ENCODE measurements around the gene TCF12. TPM values are rescaled to one million over a fixed set of nuclear protein-coding genes. Genes with fewer than 3 reads are reported as not detected.

Gene TCF12
- total RNA-seq, 1 experiment from 2014 or later: 189 TPM

DNA sequence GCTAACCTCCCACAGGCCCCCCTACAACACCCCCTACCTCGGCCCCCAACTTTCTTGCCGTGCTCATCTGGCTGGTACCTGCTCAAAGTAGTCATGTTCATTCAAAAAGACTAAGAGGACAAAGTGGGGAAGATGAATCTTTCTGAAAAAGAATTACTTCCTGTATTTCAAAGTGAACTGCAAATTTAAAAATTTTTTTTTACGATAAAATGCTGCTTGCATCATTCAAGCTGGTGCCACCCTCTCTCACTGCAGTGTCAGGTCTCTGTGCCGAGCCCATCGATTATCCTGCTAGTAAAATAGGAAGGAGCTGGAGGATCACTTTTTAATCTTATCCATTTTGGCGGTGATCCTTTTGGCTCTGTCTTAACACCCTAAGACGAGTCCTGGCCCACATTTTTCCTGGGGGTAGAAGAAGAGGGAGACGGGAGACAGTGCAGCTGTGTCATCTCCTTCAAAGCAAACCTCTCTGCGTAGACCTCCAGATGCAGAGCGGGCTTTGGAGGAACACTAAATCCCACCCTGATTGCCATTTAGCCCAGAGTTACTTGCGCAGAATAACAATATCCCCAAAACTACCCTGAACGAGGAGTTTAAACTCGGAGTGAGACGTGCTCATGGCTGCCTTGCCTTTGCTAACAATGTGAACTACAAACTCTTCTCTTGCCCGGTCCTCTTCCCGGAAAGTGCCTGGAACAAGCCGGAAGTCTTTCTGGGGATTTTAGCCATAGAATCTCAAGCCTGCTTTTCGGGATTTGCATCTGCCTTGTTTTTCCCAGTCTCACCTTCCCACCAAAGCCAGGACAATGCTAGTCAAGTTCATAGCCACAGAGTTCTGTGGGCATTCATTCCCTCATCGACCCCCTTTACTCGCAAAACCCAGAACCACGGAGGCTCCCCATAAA lies 391.7 kb downstream of the TCF12 start:
- no peak overlapping the region for H3K4me3 ChIP-seq (ENCODE audit: low read length)
- no peak overlapping the region for H2AFZ ChIP-seq (ENCODE audit: low read length)

DNA sequence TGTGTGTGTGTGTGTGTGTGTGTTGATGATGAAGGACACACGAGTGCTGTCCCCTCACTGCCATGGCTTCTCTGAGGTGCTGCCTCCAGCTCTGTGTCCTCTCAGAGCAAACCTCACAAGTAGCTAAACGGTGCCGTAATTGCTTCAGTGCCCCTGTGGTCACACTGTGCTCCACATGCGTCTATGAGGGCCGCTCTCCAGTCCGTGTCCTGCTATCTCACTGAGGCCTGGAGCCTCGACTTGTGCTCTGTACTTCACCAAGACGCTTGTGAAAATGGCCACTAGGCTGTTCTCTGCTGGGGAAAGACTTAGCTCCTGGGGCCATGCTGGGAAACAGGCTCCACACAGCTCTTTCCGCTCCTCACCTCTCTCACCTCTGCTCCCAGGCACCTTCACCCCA lies 392.4 kb downstream of the TCF12 start:
- no peak overlapping the region for H3K9ac ChIP-seq (ENCODE audit: low read length)
- H3K79me2 ChIP-seq (ENCODE audit: low read length): no peaks in the 10 kb centered on the region
- H3K4me3 ChIP-seq (ENCODE audit: low read length): no peak overlapping the region
- H4K20me1 ChIP-seq (ENCODE audit: insufficient read depth, low read depth, low read length): no peaks in the 10 kb centered on the region
- no peak overlapping the region for H3K27ac ChIP-seq (ENCODE audit: low read length)
- H3K27me3 ChIP-seq (ENCODE audit: low read length): no peaks in the 10 kb centered on the region
- H3K36me3 ChIP-seq (ENCODE audit: insufficient read depth, low read length): no peaks in the 10 kb centered on the region
- no peaks in the 10 kb centered on the region for H3K9me2 ChIP-seq (replicated peaks; ENCODE audit: insufficient read depth, low read length)
- H3K4me2 ChIP-seq (ENCODE audit: low read depth, low read length, poor library complexity, severe bottlenecking): no peak overlapping the region
- H2AFZ ChIP-seq (ENCODE audit: low read length): no peak overlapping the region
- H3K9me3 ChIP-seq (ENCODE audit: low read length): no peaks in the 10 kb centered on the region
- DNase-seq: no peak
- peaks cover 20% of the 10 kb centered on the region for H3K4me1 ChIP-seq (ENCODE audit: low read length)

More for the DNA sequence above, 391.7 kb downstream of the TCF12 start:
- Histone ChIP-seq H3K9ac (ENCODE audit: low read length) (no peak overlapping the region), H3K36me3 (ENCODE audit: insufficient read depth, low read length) (no peaks in the 10 kb centered on the region), H3K79me2 (ENCODE audit: low read length) (no peaks in the 10 kb centered on the region), H3K4me2 (ENCODE audit: low read depth, low read length, poor library complexity, severe bottlenecking) (no peak overlapping the region), H4K20me1 (ENCODE audit: insufficient read depth, low read depth, low read length) (no peaks in the 10 kb centered on the region), H3K9me2 (replicated peaks; ENCODE audit: insufficient read depth, low read length) (no peaks in the 10 kb centered on the region), H3K27me3 (ENCODE audit: low read length) (no peaks in the 10 kb centered on the region), H3K27ac (ENCODE audit: low read length) (no peak overlapping the region), H3K9me3 (ENCODE audit: low read length) (no peaks in the 10 kb centered on the region), H3K4me1 (ENCODE audit: low read length) (peaks cover 20% of the 10 kb centered on the region)
- no peak for DNase-seq

DNA sequence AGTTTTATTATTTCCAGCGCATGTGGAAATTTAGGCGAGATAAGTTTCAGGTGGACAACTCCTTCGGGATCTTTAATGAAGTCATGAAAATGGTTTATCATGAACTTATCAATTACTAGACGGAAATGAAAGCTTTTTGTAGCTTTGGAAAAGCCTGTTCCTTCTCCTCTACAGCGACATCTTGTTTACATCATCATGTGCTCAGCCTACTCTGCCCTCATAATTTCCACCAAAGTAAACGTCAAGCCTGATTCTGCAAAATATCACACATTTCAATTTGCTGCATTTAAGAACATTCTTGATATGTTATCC lies 393.5 kb downstream of the TCF12 start:
- Histone ChIP-seq H3K4me3 (ENCODE audit: low read length) (no peak overlapping the region), H3K4me2 (ENCODE audit: low read depth, low read length, poor library complexity, severe bottlenecking) (no peak overlapping the region), H3K9me2 (replicated peaks; ENCODE audit: insufficient read depth, low read length) (no peaks in the 10 kb centered on the region), H3K9ac (ENCODE audit: low read length) (no peak overlapping the region), H2AFZ (ENCODE audit: low read length) (no peak overlapping the region), H3K36me3 (ENCODE audit: insufficient read depth, low read length) (no peaks in the 10 kb centered on the region), H3K4me1 (ENCODE audit: low read length) (peaks cover 11% of the 10 kb centered on the region), H3K9me3 (ENCODE audit: low read length) (no peaks in the 10 kb centered on the region), H3K79me2 (ENCODE audit: low read length) (no peaks in the 10 kb centered on the region), H3K27me3 (ENCODE audit: low read length) (no peaks in the 10 kb centered on the region), H4K20me1 (ENCODE audit: insufficient read depth, low read depth, low read length) (no peaks in the 10 kb centered on the region), H3K27ac (ENCODE audit: low read length) (no peak overlapping the region)
- no peak for DNase-seq

DNA sequence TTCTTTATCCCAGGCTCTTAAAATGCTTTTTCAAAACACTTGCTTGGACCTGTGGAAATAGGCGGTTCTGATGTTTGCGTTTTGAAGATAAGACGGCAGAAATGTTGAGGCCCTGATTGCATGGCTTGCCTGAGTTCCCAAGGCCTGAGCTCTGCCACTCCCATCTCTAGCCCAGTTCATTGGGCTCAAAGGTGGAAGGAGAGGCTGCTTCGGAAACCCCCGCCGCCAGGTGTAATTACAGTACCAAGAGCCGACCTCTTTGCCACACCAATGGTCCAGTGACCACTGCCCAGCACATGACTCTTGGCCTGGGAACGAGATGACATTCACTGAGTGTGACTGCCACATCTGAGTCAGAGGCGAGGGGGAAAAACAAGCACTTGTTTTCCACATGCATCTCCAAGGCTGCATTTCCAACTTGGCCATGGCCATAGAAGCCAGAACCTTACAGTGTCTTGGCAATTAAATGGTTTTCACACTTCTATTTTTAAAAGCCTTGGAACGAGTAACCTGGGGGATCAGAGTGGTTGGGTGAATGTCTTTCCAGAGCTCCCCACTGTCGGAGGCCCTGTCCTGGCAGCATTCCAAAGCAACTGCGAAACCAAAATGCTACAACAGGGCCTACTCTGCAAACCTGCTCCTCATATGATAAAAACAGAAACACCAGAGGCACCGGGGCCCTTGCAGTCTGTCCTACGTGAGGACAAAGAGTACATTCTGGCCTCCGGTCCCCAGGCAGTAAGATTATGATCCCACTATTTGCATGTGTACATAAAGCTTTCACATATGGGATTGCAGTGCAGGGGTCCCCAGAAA lies 394.1 kb downstream of the TCF12 start:
- no peaks in the 10 kb centered on the region for H3K27me3 ChIP-seq (ENCODE audit: low read length)
- peaks cover 7% of the 10 kb centered on the region for H3K4me1 ChIP-seq (ENCODE audit: low read length)

DNA sequence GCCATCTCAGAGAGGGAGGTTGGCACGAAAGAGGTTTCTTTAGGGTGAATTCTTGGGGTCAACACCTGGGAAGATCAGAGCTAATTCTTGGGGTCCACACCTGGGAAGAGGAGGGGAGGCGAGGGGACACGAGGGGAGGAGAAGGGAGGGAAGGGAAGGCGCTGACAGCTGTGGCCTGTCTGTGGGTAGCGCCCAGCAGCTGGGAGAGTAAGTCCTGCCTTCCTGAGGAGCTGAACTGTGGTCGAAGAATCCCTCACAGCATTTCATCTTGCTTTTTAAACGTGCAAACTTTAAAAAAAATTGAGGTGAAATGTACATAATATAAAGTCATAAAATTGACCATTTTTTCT lies 394.7 kb downstream of the TCF12 start:
- H3K4me2 ChIP-seq (ENCODE audit: low read depth, low read length, poor library complexity, severe bottlenecking): no peak overlapping the region
- no peak for DNase-seq
- H3K9me2 ChIP-seq (replicated peaks; ENCODE audit: insufficient read depth, low read length): no peaks in the 10 kb centered on the region
- H3K9me3 ChIP-seq (ENCODE audit: low read length): no peaks in the 10 kb centered on the region
- no peak overlapping the region for H3K4me3 ChIP-seq (ENCODE audit: low read length)
- H3K79me2 ChIP-seq (ENCODE audit: low read length): no peaks in the 10 kb centered on the region
- H4K20me1 ChIP-seq (ENCODE audit: insufficient read depth, low read depth, low read length): no peaks in the 10 kb centered on the region
- H3K4me1 ChIP-seq (ENCODE audit: low read length): peaks cover 7% of the 10 kb centered on the region
- no peak overlapping the region for H3K9ac ChIP-seq (ENCODE audit: low read length)
- no peaks in the 10 kb centered on the region for H3K36me3 ChIP-seq (ENCODE audit: insufficient read depth, low read length)
- no peaks in the 10 kb centered on the region for H3K27me3 ChIP-seq (ENCODE audit: low read length)
- H3K27ac ChIP-seq (ENCODE audit: low read length): no peak overlapping the region
- no peak overlapping the region for H2AFZ ChIP-seq (ENCODE audit: low read length)

More for the DNA sequence above, 394.1 kb downstream of the TCF12 start:
- Histone ChIP-seq H3K4me2 (ENCODE audit: low read depth, low read length, poor library complexity, severe bottlenecking) (no peak overlapping the region), H4K20me1 (ENCODE audit: insufficient read depth, low read depth, low read length) (no peaks in the 10 kb centered on the region), H3K27ac (ENCODE audit: low read length) (no peak overlapping the region), H3K9ac (ENCODE audit: low read length) (0 out of 2 replicates have a peak overlapping the region, but pooled peaks have one; percentile 13), H2AFZ (ENCODE audit: low read length) (no peak overlapping the region), H3K79me2 (ENCODE audit: low read length) (no peaks in the 10 kb centered on the region), H3K9me3 (ENCODE audit: low read length) (no peaks in the 10 kb centered on the region), H3K4me3 (ENCODE audit: low read length) (no peak overlapping the region), H3K36me3 (ENCODE audit: insufficient read depth, low read length) (no peaks in the 10 kb centered on the region), H3K9me2 (replicated peaks; ENCODE audit: insufficient read depth, low read length) (no peaks in the 10 kb centered on the region)
- no peak for DNase-seq

DNA sequence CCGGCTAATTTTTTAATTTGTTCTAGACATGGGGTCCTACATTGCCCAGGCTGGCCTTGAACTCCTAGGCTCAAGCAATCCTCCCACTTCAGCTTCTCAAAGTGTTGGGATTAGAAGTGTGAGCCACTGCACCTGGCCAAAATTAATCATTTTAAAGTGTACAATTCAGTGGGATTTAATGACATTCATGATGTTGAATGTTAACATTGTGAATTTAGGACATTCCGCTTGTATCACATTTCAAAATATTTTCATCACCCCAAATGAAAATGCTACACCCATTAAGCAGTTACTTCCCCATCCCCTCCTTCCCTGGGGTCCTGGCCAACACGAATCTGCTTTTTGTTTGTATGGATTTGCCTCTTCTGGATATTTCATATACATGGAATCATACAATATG lies 395.8 kb downstream of the TCF12 start:
- Histone ChIP-seq H3K79me2 (ENCODE audit: low read length) (no peaks in the 10 kb centered on the region), H3K4me2 (ENCODE audit: low read depth, low read length, poor library complexity, severe bottlenecking) (no peak overlapping the region), H3K9me2 (replicated peaks; ENCODE audit: insufficient read depth, low read length) (no peaks in the 10 kb centered on the region), H3K27ac (ENCODE audit: low read length) (no peak overlapping the region), H3K4me3 (ENCODE audit: low read length) (no peak overlapping the region), H2AFZ (ENCODE audit: low read length) (no peak overlapping the region), H3K27me3 (ENCODE audit: low read length) (no peaks in the 10 kb centered on the region), H3K9me3 (ENCODE audit: low read length) (no peaks in the 10 kb centered on the region), H4K20me1 (ENCODE audit: insufficient read depth, low read depth, low read length) (no peaks in the 10 kb centered on the region), H3K9ac (ENCODE audit: low read length) (no peak overlapping the region), H3K4me1 (ENCODE audit: low read length) (peaks cover 7% of the 10 kb centered on the region), H3K36me3 (ENCODE audit: insufficient read depth, low read length) (no peaks in the 10 kb centered on the region)
- no peak for DNase-seq

DNA sequence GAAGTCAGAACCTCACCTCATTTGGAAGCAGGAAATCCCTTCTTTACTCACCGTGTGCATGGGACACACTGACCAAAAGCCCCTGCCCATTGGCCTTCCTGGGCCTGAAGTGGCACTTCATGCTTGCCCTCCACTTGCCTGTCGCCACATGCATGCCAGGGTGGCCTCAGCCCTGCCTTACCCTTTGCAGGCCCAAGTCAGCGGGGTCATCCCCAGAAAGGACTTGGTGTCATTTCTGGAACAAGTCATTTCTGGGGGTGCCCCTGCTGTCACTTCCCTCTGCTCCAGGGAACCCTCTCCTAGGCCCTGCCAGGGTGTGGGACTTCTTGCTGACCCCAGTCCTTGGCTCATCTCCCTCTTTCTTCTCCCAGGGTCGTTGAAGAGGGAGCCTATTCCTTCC lies 398.0 kb downstream of the TCF12 start:
- H3K36me3 ChIP-seq (ENCODE audit: insufficient read depth, low read length): no peaks in the 10 kb centered on the region
- no peak overlapping the region for H3K4me3 ChIP-seq (ENCODE audit: low read length)
- no peak overlapping the region for H3K4me2 ChIP-seq (ENCODE audit: low read depth, low read length, poor library complexity, severe bottlenecking)
- no peaks in the 10 kb centered on the region for H3K79me2 ChIP-seq (ENCODE audit: low read length)
- H3K9me3 ChIP-seq (ENCODE audit: low read length): no peaks in the 10 kb centered on the region
- H3K4me1 ChIP-seq (ENCODE audit: low read length): peaks cover 7% of the 10 kb centered on the region
- no peak overlapping the region for H2AFZ ChIP-seq (ENCODE audit: low read length)
- no peaks in the 10 kb centered on the region for H3K27me3 ChIP-seq (ENCODE audit: low read length)
- H3K9me2 ChIP-seq (replicated peaks; ENCODE audit: insufficient read depth, low read length): no peaks in the 10 kb centered on the region
- no peak overlapping the region for H3K27ac ChIP-seq (ENCODE audit: low read length)
- no peaks in the 10 kb centered on the region for H4K20me1 ChIP-seq (ENCODE audit: insufficient read depth, low read depth, low read length)
- no peak for DNase-seq
- no peak overlapping the region for H3K9ac ChIP-seq (ENCODE audit: low read length)

DNA sequence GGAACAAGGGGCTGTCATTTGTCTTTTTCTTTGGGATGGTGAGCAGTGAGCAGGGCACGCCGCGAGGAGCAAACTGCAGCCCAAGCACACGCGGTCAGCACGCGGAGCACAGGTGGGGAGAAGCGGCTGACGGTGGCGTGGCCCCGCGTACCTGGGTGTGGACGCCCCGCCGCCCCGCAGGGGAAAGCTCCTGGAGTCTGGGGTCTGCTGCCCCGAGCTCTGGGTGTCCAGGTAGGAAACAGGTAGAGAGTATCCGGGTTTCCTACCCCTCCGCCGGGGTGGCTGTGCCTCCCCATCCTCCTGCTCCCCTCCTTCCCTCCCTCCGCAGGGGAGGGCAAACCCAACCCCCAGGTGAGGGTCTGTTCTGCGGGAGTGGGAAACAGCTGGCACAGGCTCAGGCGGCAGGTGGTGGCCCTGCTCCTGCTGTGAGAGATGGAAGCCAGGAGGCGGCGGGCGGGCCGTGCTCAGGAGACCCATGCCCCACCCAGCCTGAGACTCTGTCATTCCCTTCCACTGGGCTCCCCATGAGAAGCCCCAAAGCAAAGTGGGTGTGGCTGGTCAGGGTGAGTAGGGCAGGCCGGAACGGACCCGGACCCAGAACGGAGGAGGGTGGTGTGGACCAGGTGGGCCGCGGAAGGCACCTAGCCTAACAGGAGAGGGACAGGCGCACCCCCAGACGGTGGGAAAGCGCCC lies 400.9 kb downstream of the TCF12 start:
- Histone ChIP-seq H4K20me1 (ENCODE audit: insufficient read depth, low read depth, low read length) (no peaks in the 10 kb centered on the region), H3K79me2 (ENCODE audit: low read length) (no peaks in the 10 kb centered on the region), H3K4me3 (ENCODE audit: low read length) (no peak overlapping the region), H3K36me3 (ENCODE audit: insufficient read depth, low read length) (no peaks in the 10 kb centered on the region), H3K9me2 (replicated peaks; ENCODE audit: insufficient read depth, low read length) (no peaks in the 10 kb centered on the region), H3K9ac (ENCODE audit: low read length) (no peak overlapping the region), H3K27ac (ENCODE audit: low read length) (no peak overlapping the region), H3K9me3 (ENCODE audit: low read length) (no peaks in the 10 kb centered on the region), H2AFZ (ENCODE audit: low read length) (no peak overlapping the region), H3K4me1 (ENCODE audit: low read length) (peaks cover 12% of the 10 kb centered on the region), H3K27me3 (ENCODE audit: low read length) (no peaks in the 10 kb centered on the region), H3K4me2 (ENCODE audit: low read depth, low read length, poor library complexity, severe bottlenecking) (no peak overlapping the region)
- no peak for DNase-seq
